HL-60 (cell line): ENCODE results near the gene HELLS.

Experiments used
- DNase-seq, 2 experiments: peaks; one replicate each; pipeline ENCODE4 v3.0.0-alpha.2; 2010 to 2020; ENCODE audit warnings: low read depth in 1 of 2, low spot score in 1 of 2
- H3K27ac ChIP-seq: fragments of 250-450 bp; sonication (Bioruptor Pico); replicated peaks from 2 replicates; pipeline ENCODE4 v1.5.1; 2020; ENCODE audit warnings: mild to moderate bottlenecking, moderate library complexity
- H3K27me3 ChIP-seq: fragments of 250-450 bp; sonication (Bioruptor Pico); 2 replicates; pipeline ENCODE4 v1.5.1; 2021; ENCODE audit warnings: mild to moderate bottlenecking, moderate library complexity; ENCODE audit not compliant: insufficient read depth, poor library complexity, severe bottlenecking
- H3K4me3 ChIP-seq: replicated peaks from 2 replicates; pipeline ENCODE4 v1.5.1; 2011; ENCODE audit warnings: mild to moderate bottlenecking, control low read depth, low read length; ENCODE audit not compliant: insufficient read depth
- CTCF ChIP-seq: IDR thresholded peaks from one replicate; pipeline ENCODE4 v1.5.1; 2011; ENCODE audit warnings: low read length, control low read depth, inconsistent platforms; ENCODE audit not compliant: insufficient read depth
- GABPA ChIP-seq: IDR thresholded peaks from 2 replicates; pipeline ENCODE4 v1.6.1; 2012; ENCODE audit warnings: low read depth
- POLR2AphosphoS5 ChIP-seq: IDR thresholded peaks from 2 replicates; pipeline ENCODE4 v1.6.1; 2012; ENCODE audit warnings: low read depth
- REST ChIP-seq: IDR thresholded peaks from 2 replicates; pipeline ENCODE4 v1.6.1; 2012; ENCODE audit warnings: low read depth; ENCODE audit not compliant: insufficient replicate concordance
- SPI1 ChIP-seq: IDR thresholded peaks from 2 replicates; pipeline ENCODE4 v1.6.1; 2012; ENCODE audit warnings: low read depth, mild to moderate bottlenecking, borderline replicate concordance

The HELLS gene

GRCh38 chr10:94602729-94603515, 57.3 kb downstream of the HELLS start:
- Histone ChIP-seq H3K27ac (no peak overlapping the region), H3K27me3 (no peaks in the 10 kb centered on the region), H3K4me3 (no peak overlapping the region)
- TF ChIP-seq GABPA (no peak), REST (no peak), CTCF (no peak), POLR2AphosphoS5 (no peak), SPI1 (no peak)
- DNase-seq: no peak

GRCh38 chr10:94607111-94607510, 61.5 kb downstream of the HELLS start:
- TF ChIP-seq REST (no peak), SPI1 (no peak), GABPA (no peak)
- H3K27me3 ChIP-seq: no peaks in the 10 kb centered on the region
- no peak overlapping the region for H3K4me3 ChIP-seq
- DNase-seq: no peak
- H3K27ac ChIP-seq: no peak overlapping the region

- no peak overlapping the region for H3K27ac ChIP-seq
- H3K4me3 ChIP-seq: no peak overlapping the region
- TF ChIP-seq GABPA (no peak), REST (no peak), CTCF (no peak), POLR2AphosphoS5 (no peak), SPI1 (no peak)
- no peak for DNase-seq
- H3K27me3 ChIP-seq: no peaks in the 10 kb centered on the region
Observed at GRCh38 chr10:94608559-94608958, 63.0 kb downstream of the HELLS start.
